ENCODE measurements around the gene HPN. TPM values are rescaled to one million over a fixed set of nuclear protein-coding genes. Genes with fewer than 3 reads are reported as not detected.

The HPN gene
- total RNA-seq, 2 experiments from 2014 or later, result not detected

- Mint-ChIP-seq H3K4me1 (ENCODE audit: low read depth) (peaks cover 5% of the 10 kb centered on the region), H3K27me3 (peaks cover 12% of the 10 kb centered on the region), H3K36me3 (ENCODE audit: low read depth) (no peaks in the 10 kb centered on the region), H3K4me3 (no peak overlapping the region), H3K27ac (no peak overlapping the region), H3K9me3 (no peaks in the 10 kb centered on the region)
- Histone ChIP-seq H3K27me3 (ENCODE audit: control insufficient read depth in 1 of 2, insufficient read depth in 2 of 2, low read length in 2 of 2) (peaks cover 10 to 11% of the 10 kb centered on the region in 2 experiments), H3K4me3 (ENCODE audit: low read length) (no peak overlapping the region), H3K27ac (ENCODE audit: low read depth in 1 of 2, low read length in 2 of 2) (no peak overlapping the region), H3K36me3 (ENCODE audit: insufficient read depth, low read length) (no peaks in the 10 kb centered on the region), H3K4me1 (ENCODE audit: insufficient read depth, low read length) (peaks cover 11% of the 10 kb centered on the region), H3K9me3 (ENCODE audit: control insufficient read depth in 1 of 2, insufficient read depth in 1 of 2, low read length in 2 of 2) (no peaks in the 10 kb centered on the region)
- ChIA-PET CTCF (interaction anchor here (1.8 kb wide), 1 partner anchor 24 kb away, joined by 5 read pairs; no protein-coding TSS in a partner anchor), POLR2A (no interaction called here)
- intact Hi-C loops (cut with DNase I, micrococcal nuclease), result loop anchor here (1.0 to 5.0 kb wide), 3 partner anchors 117 to 450 kb away; no protein-coding TSS in a partner anchor
- peak; percentile 78 for TF ChIP-seq CTCF (IDR thresholded peaks at IDR 0.05)
- peak; percentile 80 for ATAC-seq (ENCODE audit: poor library complexity)
- DNase-seq, result peak in 11 of 14 experiments; percentile 5 to 70 (median 23)
Observed at GRCh38 chr19:35090506-35091214, 49.1 kb downstream of the HPN start.

- Histone ChIP-seq H3K36me3 (ENCODE audit: insufficient read depth, low read length) (no peaks in the 10 kb centered on the region), H3K4me3 (ENCODE audit: low read length) (no peak overlapping the region), H3K4me1 (ENCODE audit: insufficient read depth, low read length) (peaks cover 8% of the 10 kb centered on the region), H3K27me3 (ENCODE audit: control insufficient read depth in 1 of 2, insufficient read depth in 2 of 2, low read length in 2 of 2) (peaks cover 10 to 11% of the 10 kb centered on the region in 2 experiments), H3K27ac (ENCODE audit: low read depth in 1 of 2, low read length in 2 of 2) (no peak overlapping the region), H3K9me3 (ENCODE audit: control insufficient read depth in 1 of 2, insufficient read depth in 1 of 2, low read length in 2 of 2) (no peaks in the 10 kb centered on the region)
- H3K4me1 Mint-ChIP-seq (ENCODE audit: low read depth), result peaks cover 5% of the 10 kb centered on the region
- H3K27ac Mint-ChIP-seq, result no peak overlapping the region
- POLR2A ChIA-PET, result no interaction called here
- ATAC-seq (ENCODE audit: poor library complexity), result no peak
- H3K27me3 Mint-ChIP-seq, result peaks cover 12% of the 10 kb centered on the region
- no peak for DNase-seq
- no peaks in the 10 kb centered on the region for H3K9me3 Mint-ChIP-seq
- no peaks in the 10 kb centered on the region for H3K36me3 Mint-ChIP-seq (ENCODE audit: low read depth)
- CTCF ChIA-PET, result no interaction called here
- intact Hi-C loops (cut with DNase I, micrococcal nuclease), result loop anchor here in 1 of 2 experiments (5.0 kb wide), 1 partner anchor 256 kb away; no protein-coding TSS in a partner anchor
- TF ChIP-seq CTCF (IDR thresholded peaks at IDR 0.05), result no peak
- no peak overlapping the region for H3K4me3 Mint-ChIP-seq
Observed at GRCh38 chr19:35093430-35093829, 51.9 kb downstream of the HPN start.

- no peak for TF ChIP-seq CTCF (IDR thresholded peaks at IDR 0.05)
- no peaks in the 10 kb centered on the region for H3K9me3 ChIP-seq (ENCODE audit: control insufficient read depth in 1 of 2, insufficient read depth in 1 of 2, low read length in 2 of 2)
- no peak overlapping the region for H3K27ac ChIP-seq (ENCODE audit: low read depth in 1 of 2, low read length in 2 of 2)
- H3K36me3 ChIP-seq (ENCODE audit: insufficient read depth, low read length), result no peaks in the 10 kb centered on the region
- ChIA-PET POLR2A (no interaction called here), CTCF (no interaction called here)
- intact Hi-C loops (cut with DNase I, micrococcal nuclease), result loop anchor here in 1 of 2 experiments (5.0 kb wide), 1 partner anchor 257 kb away; no protein-coding TSS in a partner anchor
- no peak overlapping the region for H3K27ac Mint-ChIP-seq
- H3K4me1 Mint-ChIP-seq (ENCODE audit: low read depth), result peaks cover 5% of the 10 kb centered on the region
- no peak overlapping the region for H3K4me3 Mint-ChIP-seq
- no peaks in the 10 kb centered on the region for H3K9me3 Mint-ChIP-seq
- peaks cover 12% of the 10 kb centered on the region for H3K27me3 Mint-ChIP-seq
- H3K27me3 ChIP-seq (ENCODE audit: control insufficient read depth in 1 of 2, insufficient read depth in 2 of 2, low read length in 2 of 2), result peaks cover 10 to 11% of the 10 kb centered on the region in 2 experiments
- DNase-seq (no peak), ATAC-seq (ENCODE audit: poor library complexity) (no peak)
- no peak overlapping the region for H3K4me3 ChIP-seq (ENCODE audit: low read length)
- H3K36me3 Mint-ChIP-seq (ENCODE audit: low read depth), result no peaks in the 10 kb centered on the region
- H3K4me1 ChIP-seq (ENCODE audit: insufficient read depth, low read length), result peaks cover 8% of the 10 kb centered on the region
Observed at GRCh38 chr19:35093941-35094647, 52.6 kb downstream of the HPN start.
